ENCODE measurements around the gene NEURL2. TPM values are rescaled to one million over a fixed set of nuclear protein-coding genes. Genes with fewer than 3 reads are reported as not detected.

Gene NEURL2
- total RNA-seq, 1 donor from 2014 or later: 15.2 TPM

GRCh38 chr20:45911486-45912343, 20.7 kb upstream of the NEURL2 start, which contains the start of gene PLTP:
TSS of gene PLTP (minus strand) at chr20:45912155. CDS start at chr20:45911452, 703 bp downstream.
- Histone ChIP-seq H3K4me1 (peaks cover 38% of the 10 kb centered on the region), H3K9me3 (no peaks in the 10 kb centered on the region), H3K4me3 (peak within 1 kb of the TSS; percentile 51 to 56), H3K27me3 (no peaks in the 10 kb centered on the region), H3K27ac (peak within 1 kb of the TSS; percentile 87), H3K36me3 (no peaks in the 10 kb centered on the region)
- TF ChIP-seq CTCF (IDR thresholded peaks at IDR 0.05): no peak
- TF ChIP-seq POLR2AphosphoS5 (IDR thresholded peaks at IDR 0.05; ENCODE audit: insufficient read depth in 1 of 2, low read depth in 1 of 2): peak in 1 of 2 donors; percentile 90
- TF ChIP-seq POLR2A (IDR thresholded peaks at IDR 0.05): peak in 1 of 2 donors; percentile 73
- DNase-seq (ENCODE audit: extremely low spot score in 2 of 2): no peak
- intact Hi-C loops (cut with DNase I): no loop called here

- Histone ChIP-seq H3K9me3 (no peaks in the 10 kb centered on the region), H3K27ac (peak overlapping the region; percentile 87), H3K36me3 (no peaks in the 10 kb centered on the region), H3K4me3 (peak overlapping the region; percentile 51 to 56), H3K4me1 (peaks cover 38% of the 10 kb centered on the region), H3K27me3 (no peaks in the 10 kb centered on the region)
- intact Hi-C loops (cut with DNase I): no loop called here
- DNase-seq (ENCODE audit: extremely low spot score in 2 of 2): peak in 1 of 2 donors; percentile 99
- TF ChIP-seq POLR2AphosphoS5 (IDR thresholded peaks at IDR 0.05; ENCODE audit: insufficient read depth in 1 of 2, low read depth in 1 of 2): peak; percentile 87 to 96
- TF ChIP-seq POLR2A (IDR thresholded peaks at IDR 0.05): peak in 1 of 2 donors; percentile 79
- no peak for TF ChIP-seq CTCF (IDR thresholded peaks at IDR 0.05)
Observed at GRCh38 chr20:45910670-45911485, 19.9 kb upstream of the NEURL2 start.

- Histone ChIP-seq H3K27me3 (no peaks in the 10 kb centered on the region), H3K36me3 (no peaks in the 10 kb centered on the region), H3K27ac (peak overlapping the region; percentile 87), H3K4me1 (peaks cover 38% of the 10 kb centered on the region), H3K9me3 (no peaks in the 10 kb centered on the region), H3K4me3 (peak overlapping the region; percentile 16 to 56)
- no peak for TF ChIP-seq CTCF (IDR thresholded peaks at IDR 0.05)
- no peak for TF ChIP-seq POLR2A (IDR thresholded peaks at IDR 0.05)
- no peak for TF ChIP-seq POLR2AphosphoS5 (IDR thresholded peaks at IDR 0.05; ENCODE audit: insufficient read depth in 1 of 2, low read depth in 1 of 2)
- no peak for DNase-seq (ENCODE audit: extremely low spot score in 2 of 2)
- intact Hi-C loops (cut with DNase I): no loop called here
Observed at GRCh38 chr20:45909817-45910669, 19.0 kb upstream of the NEURL2 start.

- intact Hi-C loops (cut with DNase I): no loop called here
- Histone ChIP-seq H3K36me3 (no peaks in the 10 kb centered on the region), H3K9me3 (no peaks in the 10 kb centered on the region), H3K27me3 (no peaks in the 10 kb centered on the region), H3K4me3 (no peak overlapping the region), H3K27ac (peak overlapping the region; percentile 87), H3K4me1 (peaks cover 38% of the 10 kb centered on the region)
- DNase-seq (ENCODE audit: extremely low spot score in 2 of 2): no peak
- TF ChIP-seq CTCF (IDR thresholded peaks at IDR 0.05) (no peak), POLR2AphosphoS5 (IDR thresholded peaks at IDR 0.05; ENCODE audit: insufficient read depth in 1 of 2, low read depth in 1 of 2) (no peak), POLR2A (IDR thresholded peaks at IDR 0.05) (no peak)
Observed at GRCh38 chr20:45909336-45909808, 18.4 kb upstream of the NEURL2 start.
